ENCODE measurements around the gene HIVEP1. TPM values are rescaled to one million over a fixed set of nuclear protein-coding genes. Genes with fewer than 3 reads are reported as not detected.

The HIVEP1 gene
- total RNA-seq, 4 donors from 2014 or later, result 26.8 to 69.3 (median 38.8) TPM

DNA sequence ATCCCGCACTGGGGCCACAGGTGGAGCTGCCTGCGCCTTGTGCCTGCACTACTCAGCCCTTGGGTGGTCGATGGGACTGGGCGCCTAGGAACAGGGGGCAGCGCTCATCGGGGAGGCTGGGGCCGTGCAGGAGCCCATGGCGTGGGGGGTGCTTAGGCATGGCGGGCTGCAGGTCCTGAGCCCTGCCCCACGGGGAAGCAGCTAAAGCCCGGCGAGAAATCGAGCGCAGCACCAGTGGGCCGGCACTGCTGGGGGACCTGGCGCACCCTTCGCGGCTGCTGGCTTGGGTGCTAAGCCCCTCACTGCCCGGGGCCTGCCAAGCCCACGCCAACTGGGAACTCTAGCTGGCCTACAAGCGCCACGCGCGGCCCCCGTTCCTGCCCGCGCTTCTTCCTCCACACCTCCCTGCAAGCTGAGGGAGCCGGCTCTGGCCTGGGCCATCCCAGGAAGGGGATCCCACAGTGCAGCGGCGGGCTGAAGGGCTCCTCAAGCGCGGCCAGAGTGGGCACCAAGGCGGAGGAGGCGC, 5.8 kb downstream of the HIVEP1 start:
- no peak overlapping the region for H3K27ac ChIP-seq
- H3K27me3 ChIP-seq, result no peaks in the 10 kb centered on the region
- H3K36me3 ChIP-seq, result peaks cover 0 to 30% (median 0%) of the 10 kb centered on the region in 3 donors
- H3K4me3 ChIP-seq, result no peak overlapping the region
- DNase-seq, result no peak
- no peaks in the 10 kb centered on the region for H3K9me3 ChIP-seq
- no peak for TF ChIP-seq POLR2A (IDR thresholded peaks at IDR 0.05)
- TF ChIP-seq, protein P1, sequence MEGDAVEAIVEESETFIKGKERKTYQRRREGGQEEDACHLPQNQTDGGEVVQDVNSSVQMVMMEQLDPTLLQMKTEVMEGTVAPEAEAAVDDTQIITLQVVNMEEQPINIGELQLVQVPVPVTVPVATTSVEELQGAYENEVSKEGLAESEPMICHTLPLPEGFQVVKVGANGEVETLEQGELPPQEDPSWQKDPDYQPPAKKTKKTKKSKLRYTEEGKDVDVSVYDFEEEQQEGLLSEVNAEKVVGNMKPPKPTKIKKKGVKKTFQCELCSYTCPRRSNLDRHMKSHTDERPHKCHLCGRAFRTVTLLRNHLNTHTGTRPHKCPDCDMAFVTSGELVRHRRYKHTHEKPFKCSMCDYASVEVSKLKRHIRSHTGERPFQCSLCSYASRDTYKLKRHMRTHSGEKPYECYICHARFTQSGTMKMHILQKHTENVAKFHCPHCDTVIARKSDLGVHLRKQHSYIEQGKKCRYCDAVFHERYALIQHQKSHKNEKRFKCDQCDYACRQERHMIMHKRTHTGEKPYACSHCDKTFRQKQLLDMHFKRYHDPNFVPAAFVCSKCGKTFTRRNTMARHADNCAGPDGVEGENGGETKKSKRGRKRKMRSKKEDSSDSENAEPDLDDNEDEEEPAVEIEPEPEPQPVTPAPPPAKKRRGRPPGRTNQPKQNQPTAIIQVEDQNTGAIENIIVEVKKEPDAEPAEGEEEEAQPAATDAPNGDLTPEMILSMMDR (IDR thresholded peaks at IDR 0.05), result no peak
- no peaks in the 10 kb centered on the region for H3K4me1 ChIP-seq

DNA sequence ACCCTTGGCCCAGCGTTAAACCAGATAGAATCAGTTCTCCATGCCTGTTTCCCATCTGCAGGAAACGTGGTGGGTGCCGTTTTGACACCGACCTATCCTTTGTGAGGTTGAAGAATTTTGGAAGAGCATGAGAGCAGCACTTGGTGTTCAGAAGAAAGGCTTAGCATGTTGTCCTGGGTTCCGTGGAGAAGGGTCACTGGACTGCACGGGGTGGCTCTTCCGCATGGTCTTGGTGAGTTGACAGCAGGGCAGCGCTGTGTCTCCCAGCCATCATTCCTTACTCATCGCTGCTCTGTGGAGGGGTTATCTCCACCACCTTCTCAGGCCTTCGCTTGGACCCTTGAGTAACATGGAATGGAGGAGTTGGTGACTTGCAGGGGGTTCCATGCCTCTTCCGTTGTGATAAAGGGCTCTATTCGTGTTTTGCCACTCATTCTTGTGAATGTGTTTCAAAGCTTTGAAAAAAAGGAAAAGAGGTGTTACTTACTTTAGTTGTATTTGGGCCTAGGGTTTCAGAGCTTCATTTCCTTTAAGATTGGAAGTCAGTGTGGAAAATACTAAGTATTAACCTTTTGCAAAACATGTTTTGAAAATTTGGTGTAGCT, 8.2 kb downstream of the HIVEP1 start:
- Histone ChIP-seq H3K27me3 (no peaks in the 10 kb centered on the region), H3K27ac (no peak overlapping the region), H3K36me3 (peaks cover 0 to 30% (median 0%) of the 10 kb centered on the region in 3 donors), H3K4me1 (no peaks in the 10 kb centered on the region), H3K4me3 (no peak overlapping the region), H3K9me3 (no peaks in the 10 kb centered on the region)
- no peak for DNase-seq
- TF ChIP-seq, protein P1 (IDR thresholded peaks at IDR 0.05), result no peak
- TF ChIP-seq POLR2A (IDR thresholded peaks at IDR 0.05), result no peak

DNA sequence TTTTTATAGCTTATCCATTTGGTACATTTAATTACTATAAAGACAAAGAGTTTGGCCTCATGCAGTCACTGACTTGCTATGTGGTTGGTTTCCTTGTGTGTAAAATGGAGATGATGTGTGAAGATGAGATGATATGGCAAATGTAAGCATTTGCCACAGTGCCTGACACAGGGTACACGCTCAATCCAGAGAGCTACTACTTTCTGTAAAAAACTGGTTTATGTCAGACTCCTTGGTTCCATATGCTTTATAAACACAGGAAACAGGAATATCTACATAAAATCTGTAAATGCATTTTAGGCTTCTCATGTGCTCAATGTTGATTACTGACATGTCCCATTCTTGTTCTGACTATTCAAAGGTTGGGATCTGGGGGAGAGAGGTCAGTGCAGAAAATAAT, 10.4 kb downstream of the HIVEP1 start:
- Histone ChIP-seq H3K36me3 (peaks cover 0 to 16% (median 0%) of the 10 kb centered on the region in 3 donors), H3K27me3 (no peaks in the 10 kb centered on the region), H3K4me1 (peaks cover 0 to 4% (median 0%) of the 10 kb centered on the region in 4 donors), H3K27ac (no peak overlapping the region), H3K9me3 (no peaks in the 10 kb centered on the region), H3K4me3 (no peak overlapping the region)
- no peak for TF ChIP-seq POLR2A (IDR thresholded peaks at IDR 0.05)
- TF ChIP-seq, protein P1 (IDR thresholded peaks at IDR 0.05), result no peak
- no peak for DNase-seq

DNA sequence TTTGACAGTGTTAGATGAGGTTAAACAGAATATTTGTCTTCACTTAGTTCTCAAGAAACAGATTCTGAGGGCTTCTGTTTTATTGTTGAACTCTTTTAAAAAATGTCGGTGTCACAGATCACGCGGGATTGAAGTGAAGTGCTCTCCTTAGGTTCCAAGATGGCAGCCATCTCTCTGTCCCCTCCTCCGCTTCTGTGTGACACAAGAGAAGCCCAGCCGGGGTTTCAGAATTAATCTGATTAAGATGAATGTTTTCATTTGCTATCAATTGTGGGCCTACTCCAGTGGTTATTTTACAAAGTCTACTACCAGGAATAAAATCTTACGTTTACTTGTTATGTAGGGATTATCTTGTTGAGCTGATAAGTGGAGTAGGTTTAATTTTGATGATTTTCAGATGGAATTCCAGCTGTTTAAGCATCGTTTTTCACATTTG, 10.9 kb downstream of the HIVEP1 start:
- Histone ChIP-seq H3K27me3 (no peaks in the 10 kb centered on the region), H3K36me3 (peaks cover 0 to 11% (median 0%) of the 10 kb centered on the region in 3 donors), H3K27ac (no peak overlapping the region), H3K9me3 (no peaks in the 10 kb centered on the region), H3K4me1 (peaks cover 0 to 4% (median 0%) of the 10 kb centered on the region in 4 donors), H3K4me3 (no peak overlapping the region)
- DNase-seq, result no peak
- TF ChIP-seq POLR2A (IDR thresholded peaks at IDR 0.05), result no peak
- TF ChIP-seq, protein P1 (IDR thresholded peaks at IDR 0.05), result no peak

DNA sequence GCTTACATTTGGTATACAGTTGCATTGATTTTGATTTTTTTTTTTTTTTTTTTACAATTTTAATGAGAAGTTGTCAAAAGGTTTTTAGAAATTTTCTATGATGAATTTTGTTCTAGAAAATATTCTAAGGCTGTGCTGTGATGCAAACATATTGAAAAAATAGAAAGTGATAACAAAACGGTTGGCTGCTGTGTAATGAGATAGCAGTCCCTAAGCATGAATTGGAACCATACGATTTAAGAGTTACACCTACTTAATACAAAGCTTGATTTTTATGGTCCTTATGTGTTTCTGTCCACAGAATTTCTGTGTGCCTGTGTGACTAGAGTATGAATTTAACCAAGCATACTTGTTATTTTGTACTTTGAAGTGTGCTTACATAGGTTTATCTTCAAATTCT, 12.1 kb downstream of the HIVEP1 start:
- peak overlapping the region in 1 of 4 donors; percentile 0 for H3K27ac ChIP-seq
- peaks cover 0 to 4% (median 0%) of the 10 kb centered on the region in 4 donors for H3K4me1 ChIP-seq
- TF ChIP-seq POLR2A (IDR thresholded peaks at IDR 0.05), result no peak
- TF ChIP-seq, protein P1 (IDR thresholded peaks at IDR 0.05), result no peak

More for the DNA sequence above, 12.1 kb downstream of the HIVEP1 start:
- Histone ChIP-seq H3K4me3 (no peak overlapping the region), H3K36me3 (peaks cover 0 to 7% (median 0%) of the 10 kb centered on the region in 3 donors), H3K27me3 (no peaks in the 10 kb centered on the region), H3K9me3 (no peaks in the 10 kb centered on the region)
- DNase-seq, result no peak

Measured in Peyer's patch (tissue), 4 donors.